H1 (cell line): ENCODE results near the gene ZBTB2. TPM values are rescaled to one million over a fixed set of nuclear protein-coding genes. Genes with fewer than 3 reads are reported as not detected.

Source experiments
- CTCF ChIA-PET: fragments of 300-600 bp; sonication (Branson Sonifier 250); formaldehyde crosslinking; loops from one replicate; lab custom pipeline; 2021; ENCODE audit not compliant: partially characterized antibody; lab: Charles Lee
- POLR2A ChIA-PET: fragments of 300-600 bp; sonication (Branson Sonifier 250); formaldehyde crosslinking; loops from one replicate; lab custom pipeline; 2021; ENCODE audit warnings: inconsistent platforms; ENCODE audit not compliant: partially characterized antibody; lab: Charles Lee
- DNase-seq, 2 experiments: peaks; one replicate each; pipeline versions ENCODE4 v3.0.0 to v3.0.0-alpha.2; 2010 to 2022; ENCODE audit warnings: low spot score in 2 of 2, low read depth in 1 of 2, mixed read lengths in 1 of 2
- FAIRE-seq: peaks from 2 replicates; lab custom pipeline; 2011; peaks lifted over from hg19 to GRCh38; lab: Jason Lieb, UNC
- H2AFZ ChIP-seq: 2 replicates; pipeline ENCODE4 v1.8.1; 2012; ENCODE audit warnings: low read length, inconsistent platforms
- H2AK5ac ChIP-seq: 2 replicates; pipeline ENCODE4 v1.6.1; 2013; ENCODE audit warnings: low read depth, low read length
- H2BK120ac ChIP-seq: replicated peaks from 2 replicates; pipeline ENCODE3; 2013; ENCODE audit warnings: low read depth, low read length, inconsistent platforms
- H2BK12ac ChIP-seq: 2 replicates; pipeline ENCODE4 v1.6.1; 2013; ENCODE audit warnings: low read depth, low read length
- H2BK15ac ChIP-seq: 2 replicates; pipeline ENCODE4 v1.6.1; 2013; ENCODE audit warnings: low read length
- H2BK20ac ChIP-seq: 2 replicates; pipeline ENCODE4 v1.6.1; 2013; ENCODE audit warnings: low read length
- H2BK5ac ChIP-seq: 2 replicates; pipeline ENCODE4 v1.6.1; 2013; ENCODE audit warnings: low read depth, low read length
- H3K14ac ChIP-seq: 2 replicates; pipeline ENCODE4 v1.6.1; 2013; ENCODE audit warnings: inconsistent platforms; ENCODE audit not compliant: insufficient read length
- H3K18ac ChIP-seq: 2 replicates; pipeline ENCODE4 v1.6.1; 2013; ENCODE audit warnings: low read length; ENCODE audit errors: extremely low read depth
- H3K23ac ChIP-seq: 2 replicates; pipeline ENCODE4 v1.6.1; 2013; ENCODE audit warnings: inconsistent platforms; ENCODE audit not compliant: insufficient read length
- H3K23me2 ChIP-seq: 2 replicates; pipeline ENCODE4 v1.6.1; 2013; ENCODE audit warnings: low read depth, low read length
- H3K27ac ChIP-seq: 2 replicates; pipeline ENCODE4 v1.6.1; 2011; ENCODE audit warnings: low read depth, low read length, inconsistent platforms
- H3K27me3 ChIP-seq, 4 experiments: replicated peaks in 1 of 4; 1 replicate in 1 of 4; 2 replicates in 3 of 4; pipeline versions ENCODE4 v1.6.1 to v1.8.1; 2011 to 2013; ENCODE audit warnings: low read length in 3 of 4, mild to moderate bottlenecking in 3 of 4, inconsistent platforms in 2 of 4, mixed read lengths in 2 of 4, moderate library complexity in 1 of 4; ENCODE audit not compliant: control insufficient read depth in 3 of 4, insufficient read depth in 3 of 4; ENCODE audit errors: extremely low read depth in 1 of 4
- H3K36me3 ChIP-seq, 4 experiments: 2 replicates each; pipeline versions ENCODE4 v1.6.1 to v1.8.1; 2011 to 2013; ENCODE audit warnings: mild to moderate bottlenecking in 4 of 4, low read length in 3 of 4, moderate library complexity in 2 of 4, control low read depth in 1 of 4, inconsistent platforms in 1 of 4; ENCODE audit not compliant: insufficient read depth in 4 of 4, control insufficient read depth in 2 of 4
- H3K4ac ChIP-seq: replicated peaks from 2 replicates; pipeline ENCODE3; 2013; ENCODE audit warnings: low read length, low read depth, mixed read lengths, inconsistent platforms; ENCODE audit not compliant: insufficient read length
- H3K4me1 ChIP-seq, 4 experiments: replicated peaks in 1 of 4; 1 replicate in 1 of 4; 2 replicates in 3 of 4; pipeline versions ENCODE4 v1.6.1 to v1.8.1; 2011 to 2013; ENCODE audit warnings: low read length in 3 of 4, inconsistent platforms in 2 of 4, mixed read lengths in 1 of 4; ENCODE audit not compliant: insufficient read depth in 4 of 4, control insufficient read depth in 3 of 4
- H3K4me2 ChIP-seq, 2 experiments: 2 replicates each; pipeline versions ENCODE4 v1.6.1 to v1.8.1; 2011 to 2013; ENCODE audit warnings: low read depth in 2 of 2, low read length in 2 of 2, control low read depth in 1 of 2, inconsistent platforms in 1 of 2, mild to moderate bottlenecking in 1 of 2; ENCODE audit not compliant: insufficient read depth in 1 of 2
- H3K4me3 ChIP-seq, 4 experiments: fragments of 200-600, 300-600 bp in 1 of 4; sonication (generic), shearing (Covaris generic), sonication (Bioruptor Twin) in 1 of 4; 2 replicates each; pipeline versions ENCODE4 v1.5.1 to v1.8.1; 2011 to 2016; ENCODE audit warnings: low read length in 4 of 4, low read depth in 3 of 4, control low read depth in 2 of 4, inconsistent platforms in 2 of 4, mild to moderate bottlenecking in 2 of 4, mixed read lengths in 1 of 4, moderate library complexity in 1 of 4; ENCODE audit not compliant: insufficient read depth in 2 of 4; ENCODE audit errors: extremely low read depth in 1 of 4
- H3K56ac ChIP-seq: replicated peaks from 2 replicates; pipeline ENCODE3; 2013; ENCODE audit warnings: low read depth, mild to moderate bottlenecking, mixed read lengths, low read length, inconsistent platforms; ENCODE audit not compliant: insufficient read length
- H3K79me1 ChIP-seq: 2 replicates; pipeline ENCODE4 v1.6.1; 2013; ENCODE audit warnings: low read depth, low read length, control low read depth
- H3K79me2 ChIP-seq, 2 experiments: 2 replicates each; pipeline versions ENCODE4 v1.6.1 to v1.8.1; 2012 to 2013; ENCODE audit warnings: low read length in 2 of 2, mild to moderate bottlenecking in 2 of 2, inconsistent platforms in 1 of 2; ENCODE audit not compliant: insufficient read depth in 2 of 2, control insufficient read depth in 1 of 2
- H3K9ac ChIP-seq, 4 experiments: replicated peaks in 1 of 4; 1 replicate in 1 of 4; 2 replicates in 3 of 4; pipeline versions ENCODE4 v1.6.1 to v1.8.1; 2011 to 2013; ENCODE audit warnings: low read depth in 3 of 4, low read length in 3 of 4, control low read depth in 2 of 4, mild to moderate bottlenecking in 2 of 4, moderate library complexity in 2 of 4, inconsistent platforms in 1 of 4; ENCODE audit errors: extremely low read depth in 1 of 4
- H3K9me3 ChIP-seq, 2 experiments: 2 replicates each; pipeline versions ENCODE4 v1.6.1 to v1.8.1; 2012 to 2013; ENCODE audit warnings: mild to moderate bottlenecking in 2 of 2, moderate library complexity in 2 of 2, control low read depth in 1 of 2, inconsistent platforms in 1 of 2, low read depth in 1 of 2, low read length in 1 of 2, mixed read lengths in 1 of 2; ENCODE audit not compliant: insufficient read depth in 2 of 2
- H4K20me1 ChIP-seq, 2 experiments: replicated peaks in 1 of 2; 2 replicates each; pipeline versions ENCODE3 to v1.8.1; 2011 to 2013; ENCODE audit warnings: inconsistent platforms in 2 of 2, low read length in 2 of 2, mild to moderate bottlenecking in 1 of 2; ENCODE audit not compliant: insufficient read depth in 2 of 2, control insufficient read depth in 1 of 2
- H4K5ac ChIP-seq: 2 replicates; pipeline ENCODE4 v1.6.1; 2013; ENCODE audit warnings: low read length, low read depth, mixed read lengths, inconsistent platforms; ENCODE audit not compliant: insufficient read length
- H4K8ac ChIP-seq: 2 replicates; pipeline ENCODE4 v1.8.0; 2013; ENCODE audit warnings: mild to moderate bottlenecking, moderate library complexity, low read length, inconsistent platforms; ENCODE audit not compliant: insufficient read depth; ENCODE audit errors: extremely low read depth
- H4K91ac ChIP-seq: replicated peaks from 2 replicates; pipeline ENCODE3; 2013; ENCODE audit warnings: low read length, mixed read lengths, inconsistent platforms; ENCODE audit not compliant: insufficient read length
- ASH2L ChIP-seq: fragments of 200-600, 300-600 bp; sonication (generic); IDR thresholded peaks from one replicate; pipeline ENCODE4 v1.7.1; 2017; ENCODE audit warnings: low read length
- BRCA1 ChIP-seq: IDR thresholded peaks from 2 replicates; pipeline ENCODE4 v1.6.1; 2012; ENCODE audit warnings: low read depth, low read length, improper control_type of control experiment
- CEBPB ChIP-seq: IDR thresholded peaks from 2 replicates; pipeline ENCODE4 v1.6.1; 2012; ENCODE audit warnings: low read depth, low read length
- CHD1 ChIP-seq: IDR thresholded peaks from 2 replicates; pipeline ENCODE4 v1.6.1; 2012; ENCODE audit warnings: low read depth, low read length, improper control_type of control experiment
- EZH2 ChIP-seq: fragments of 200-600 bp; sonication (generic); IDR thresholded peaks from 2 replicates; pipeline ENCODE4 v1.7.1; 2012; ENCODE audit warnings: low read depth, mild to moderate bottlenecking, moderate library complexity, low read length, inconsistent platforms; ENCODE audit not compliant: severe bottlenecking
- POLR2A ChIP-seq, 2 experiments: IDR thresholded peaks; 1 replicate in 1 of 2; 2 replicates in 1 of 2; pipeline ENCODE4 v1.6.1; 2011; ENCODE audit warnings: low read depth in 2 of 2, low read length in 2 of 2, mild to moderate bottlenecking in 2 of 2; ENCODE audit errors: control extremely low read depth in 1 of 2
- SIRT6 ChIP-seq: IDR thresholded peaks from one replicate; pipeline ENCODE4 v1.7.1; 2012; ENCODE audit warnings: low read length, inconsistent platforms
- WGBS, 2 experiments: shearing (Covaris generic) in 1 of 2; methylation state at CpG; one replicate each; pipeline versions ENCODE4 v1.1.6 to v1.1.7; 2013 to 2015; ENCODE audit warnings: low lambda C conversion rate in 2 of 2, mixed read lengths in 2 of 2, inconsistent platforms in 1 of 2, low coverage in 1 of 2, missing lambda C conversion rate in 1 of 2; ENCODE audit not compliant: insufficient replicate concordance in 2 of 2, insufficient coverage in 1 of 2, insufficient read length in 1 of 2; ENCODE audit errors: extremely low coverage in 1 of 2, missing lambda C conversion rate in 1 of 2; 5-methylcytosine and 5-hydroxymethylcytosine counted together
- polyA plus RNA-seq, 7 experiments: library from polyadenylated mRNA; depleted of rRNA in 3 of 7; stranded (reverse) in 5 of 7; unstranded in 2 of 7; fragments of >200 nt in 5 of 7; fragments of 200-250 nt in 2 of 7; gene quantifications; 1 replicate in 5 of 7; 2 replicates in 1 of 7; 4 replicates in 1 of 7; pipeline versions ENCODE4 v1.2.1 to v1.2.3, GENCODE V29; 2011 to 2013; ENCODE audit warnings: missing spikeins in 2 of 7, mixed read lengths in 2 of 7
- total RNA-seq: library from RNA; stranded (reverse); fragmentation: NEBNext Ultra II Directional; extraction: Animal tissue kit (Norgen Biotek cat#: 25700); gene quantifications from 2 replicates; pipeline ENCODE4 v1.2.1, GENCODE V29; 2021

The ZBTB2 gene
- total and polyA plus RNA-seq, 2 of the 8 experiments (the other 6 are each of a cell fraction or from before 2014, with no cell fraction given), result 16.1 to 23.7 TPM

- Histone ChIP-seq H2BK12ac (no peak overlapping the region), H3K79me1 (peaks cover 6% of the 10 kb centered on the region), H4K5ac (no peak overlapping the region), H3K14ac (no peak overlapping the region), H4K8ac (no peak overlapping the region), H3K23me2 (peaks cover 3% of the 10 kb centered on the region; the same call in 1 of the 2 replicates), H3K18ac (no peak overlapping the region), H3K9me3 (no peaks in the 10 kb centered on the region), H3K27me3 (no peaks in the 10 kb centered on the region), H3K9ac (no peak overlapping the region), H4K20me1 (peaks cover 0 to 2% of the 10 kb centered on the region in 2 experiments), H3K56ac (no peak overlapping the region), H2BK20ac (no peak overlapping the region), H3K36me3 (no peaks in the 10 kb centered on the region; a peak in 1 of 8 replicates), H3K23ac (no peak overlapping the region), H3K4me3 (no peak overlapping the region), H3K27ac (no peak overlapping the region), H3K4me2 (no peak overlapping the region), H2BK120ac (no peak overlapping the region), H2BK5ac (no peak overlapping the region), H2BK15ac (no peak overlapping the region), H2AK5ac (no peak overlapping the region), H3K4ac (no peak overlapping the region), H4K91ac (no peak overlapping the region), H3K79me2 (peaks cover 7 to 74% of the 10 kb centered on the region in 2 experiments), H3K4me1 (peaks cover 0 to 4% (median 1%) of the 10 kb centered on the region in 4 experiments; a peak in 5 of 7 replicates), H2AFZ (no peak overlapping the region)
- ChIA-PET POLR2A (interaction anchor here (1.2 to 2.4 kb wide), 2 partner anchors 10 to 16 kb away, joined by 3 to 9 read pairs; no protein-coding TSS in a partner anchor), CTCF (interaction anchor here (0.7 to 1.5 kb wide), 2 partner anchors 10 to 12 kb away, joined by 3 read pairs; no protein-coding TSS in a partner anchor)
- DNase-seq, result no peak
- TF ChIP-seq CEBPB (no peak), ASH2L (no peak), EZH2 (no peak), BRCA1 (no peak), CHD1 (no peak), SIRT6 (no peak), POLR2A (IDR thresholded peaks at IDR 0.05; ENCODE audit: control extremely low read depth in 1 of 2, low read depth in 2 of 2, low read length in 2 of 2) (no peak)
- FAIRE-seq, result no peak
- WGBS, 2 experiments, result 100% methylated on average over 1 of the region's 1 CpG; no CpG with 5 or more reads in 1 of the 2 experiments
Measured at GRCh38 chr6:151385177-151385576, 6.2 kb downstream of the ZBTB2 start.
